AG04450 (cell line): ENCODE results near the gene MYO16. TPM values are rescaled to one million over a fixed set of nuclear protein-coding genes. Genes with fewer than 3 reads are reported as not detected.

Source experiments
- CTCF ChIA-PET: fragments of 300-600, 350-600 bp; formaldehyde crosslinking; extraction: SDS; loops from one replicate; lab custom pipeline; 2022; ENCODE audit warnings: antibody characterized with exemption, inconsistent platforms; lab: Charles Lee
- POLR2A ChIA-PET: fragments of 350-600 bp; formaldehyde crosslinking; extraction: SDS; loops from one replicate; lab custom pipeline; 2021; ENCODE audit warnings: antibody characterized with exemption, inconsistent platforms; lab: Yijun Ruan, JAX
- DNase-seq: peaks from one replicate; pipeline ENCODE4 v3.0.0-alpha.2; 2011; ENCODE audit warnings: low read depth, low spot score
- H3K27ac ChIP-seq: one replicate; pipeline ENCODE4 v1.5.1; 2012; ENCODE audit warnings: low read depth, low read length, control low read depth
- H3K27me3 ChIP-seq: one replicate; pipeline ENCODE4 v1.6.0; 2012; ENCODE audit warnings: low read length; ENCODE audit not compliant: control insufficient read depth, insufficient read depth
- H3K4me3 ChIP-seq: 2 replicates; pipeline ENCODE4 v1.5.1; 2011; ENCODE audit warnings: mild to moderate bottlenecking, low read depth, low read length, control low read depth
- H3K9me3 ChIP-seq: 2 replicates; pipeline ENCODE4 v1.5.1; 2012; ENCODE audit warnings: low read length; ENCODE audit not compliant: control insufficient read depth, insufficient read depth
- polyA plus RNA-seq: library from polyadenylated mRNA; depleted of rRNA; stranded (reverse); fragments of >200 nt; gene quantifications from 2 replicates; pipeline ENCODE4 v1.2.3, GENCODE V29; 2011
- TF ChIP-seq, protein P1 (sequence below): IDR thresholded peaks from 2 replicates; pipeline ENCODE4 v1.5.1; 2011; ENCODE audit warnings: low read depth, low read length, control low read depth, inconsistent platforms

Gene MYO16
- polyA plus RNA-seq, 1 experiment: 0.02 TPM

DNA sequence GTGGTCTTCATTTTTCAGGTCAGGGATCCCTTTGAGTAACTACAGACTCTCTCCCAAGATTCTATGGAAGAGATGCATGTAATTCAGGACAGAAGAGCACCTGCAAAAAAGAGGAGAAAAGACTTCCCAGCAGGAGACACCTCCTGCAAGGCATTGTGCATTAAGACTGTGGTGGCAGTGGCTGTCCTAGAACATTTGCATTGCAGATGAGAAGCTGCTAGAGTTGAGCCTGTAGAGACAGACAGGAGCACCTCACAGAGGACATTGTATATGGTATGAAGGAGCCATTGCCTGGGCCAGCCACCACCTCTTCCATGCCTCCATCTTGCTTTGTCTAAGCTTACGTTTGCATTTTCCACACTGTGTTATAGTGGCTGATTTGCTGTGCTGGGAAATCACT lies 11.2 kb upstream of the MYO16 start:
- CTCF ChIA-PET: no interaction called here
- no peak overlapping the region for H3K27ac ChIP-seq
- H3K27me3 ChIP-seq: no peaks in the 10 kb centered on the region
- no peak overlapping the region for H3K4me3 ChIP-seq
- no peak for DNase-seq
- TF ChIP-seq, protein P1, sequence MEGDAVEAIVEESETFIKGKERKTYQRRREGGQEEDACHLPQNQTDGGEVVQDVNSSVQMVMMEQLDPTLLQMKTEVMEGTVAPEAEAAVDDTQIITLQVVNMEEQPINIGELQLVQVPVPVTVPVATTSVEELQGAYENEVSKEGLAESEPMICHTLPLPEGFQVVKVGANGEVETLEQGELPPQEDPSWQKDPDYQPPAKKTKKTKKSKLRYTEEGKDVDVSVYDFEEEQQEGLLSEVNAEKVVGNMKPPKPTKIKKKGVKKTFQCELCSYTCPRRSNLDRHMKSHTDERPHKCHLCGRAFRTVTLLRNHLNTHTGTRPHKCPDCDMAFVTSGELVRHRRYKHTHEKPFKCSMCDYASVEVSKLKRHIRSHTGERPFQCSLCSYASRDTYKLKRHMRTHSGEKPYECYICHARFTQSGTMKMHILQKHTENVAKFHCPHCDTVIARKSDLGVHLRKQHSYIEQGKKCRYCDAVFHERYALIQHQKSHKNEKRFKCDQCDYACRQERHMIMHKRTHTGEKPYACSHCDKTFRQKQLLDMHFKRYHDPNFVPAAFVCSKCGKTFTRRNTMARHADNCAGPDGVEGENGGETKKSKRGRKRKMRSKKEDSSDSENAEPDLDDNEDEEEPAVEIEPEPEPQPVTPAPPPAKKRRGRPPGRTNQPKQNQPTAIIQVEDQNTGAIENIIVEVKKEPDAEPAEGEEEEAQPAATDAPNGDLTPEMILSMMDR: no peak
- POLR2A ChIA-PET: no interaction called here
- H3K9me3 ChIP-seq: 0 out of 2 replicates have a peak, but pooled peaks cover 2% of the 10 kb centered on the region

DNA sequence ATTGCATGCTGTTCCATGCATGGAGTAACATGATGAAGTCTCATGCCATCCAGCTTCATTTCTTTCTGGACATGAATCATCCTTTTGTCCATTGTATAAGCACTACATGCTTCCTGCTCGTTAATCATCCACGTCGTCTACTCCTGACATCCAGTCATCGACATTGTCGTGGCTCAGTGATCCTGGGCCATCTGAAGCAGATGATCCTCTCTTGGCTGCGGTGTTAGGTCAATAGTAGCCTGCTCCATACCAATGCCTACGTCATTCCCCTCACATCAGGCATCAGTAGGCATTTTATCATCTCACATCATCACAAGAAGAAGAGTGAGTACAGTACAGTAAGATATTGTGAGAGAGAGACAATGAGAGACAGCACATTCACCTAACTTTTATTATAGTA lies 7.9 kb upstream of the MYO16 start:
- POLR2A ChIA-PET: no interaction called here
- CTCF ChIA-PET: no interaction called here
- no peak for DNase-seq

DNA sequence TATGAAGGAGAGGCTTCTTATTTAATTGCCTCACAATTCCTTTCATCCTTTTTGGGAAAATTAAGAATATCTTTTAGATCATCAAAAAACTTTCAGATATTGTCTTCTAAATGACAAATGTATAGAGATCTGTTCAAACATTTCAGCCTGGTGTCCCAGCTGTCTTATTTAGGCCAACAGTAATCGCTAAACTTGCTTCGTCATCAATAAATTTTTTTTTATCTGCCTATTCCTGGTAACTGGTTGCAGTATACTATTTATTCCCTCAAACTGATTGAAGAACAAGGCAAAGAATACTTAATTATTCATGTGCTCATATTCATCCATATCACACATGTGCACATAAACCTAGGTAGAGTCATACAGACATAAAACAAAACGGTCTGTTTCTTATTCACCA lies 5.3 kb upstream of the MYO16 start:
- POLR2A ChIA-PET: no interaction called here
- 0 out of 2 replicates have a peak, but pooled peaks cover 2% of the 10 kb centered on the region for H3K9me3 ChIP-seq
- TF ChIP-seq, protein P1: no peak
- CTCF ChIA-PET: no interaction called here
- H3K27me3 ChIP-seq: no peaks in the 10 kb centered on the region
- H3K27ac ChIP-seq: no peak overlapping the region
- no peak overlapping the region for H3K4me3 ChIP-seq
- no peak for DNase-seq

More for the DNA sequence above, 7.9 kb upstream of the MYO16 start:
- H3K4me3 ChIP-seq: no peak overlapping the region
- H3K27ac ChIP-seq: no peak overlapping the region
- H3K27me3 ChIP-seq: no peaks in the 10 kb centered on the region
- TF ChIP-seq, protein P1: no peak
- 0 out of 2 replicates have a peak, but pooled peaks cover 2% of the 10 kb centered on the region for H3K9me3 ChIP-seq

DNA sequence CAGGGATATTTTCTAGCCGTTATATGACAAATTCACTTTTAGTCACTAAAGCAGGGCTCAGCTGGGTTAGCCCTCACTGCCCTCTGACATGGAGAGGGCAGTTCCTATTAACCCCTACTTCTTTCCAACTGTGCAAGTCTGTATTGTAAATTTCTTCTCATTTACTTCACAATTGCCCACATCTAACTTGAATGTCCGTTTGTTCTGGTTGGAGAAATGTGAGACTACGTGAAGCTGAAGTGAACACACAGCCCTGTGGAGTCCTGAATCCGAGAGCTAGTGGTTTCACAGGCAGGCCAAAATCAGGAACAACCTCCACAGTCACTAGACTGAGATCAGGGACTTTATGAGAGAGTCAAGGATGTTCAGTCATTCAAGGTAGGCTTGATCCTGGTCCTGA lies 4.4 kb upstream of the MYO16 start:
- Histone ChIP-seq H3K9me3 (peaks cover 6% of the 10 kb centered on the region; the same call in 1 of the 2 replicates), H3K27ac (no peak overlapping the region), H3K27me3 (no peaks in the 10 kb centered on the region), H3K4me3 (no peak overlapping the region)
- POLR2A ChIA-PET: no interaction called here
- TF ChIP-seq, protein P1: no peak
- CTCF ChIA-PET: no interaction called here
- no peak for DNase-seq

DNA sequence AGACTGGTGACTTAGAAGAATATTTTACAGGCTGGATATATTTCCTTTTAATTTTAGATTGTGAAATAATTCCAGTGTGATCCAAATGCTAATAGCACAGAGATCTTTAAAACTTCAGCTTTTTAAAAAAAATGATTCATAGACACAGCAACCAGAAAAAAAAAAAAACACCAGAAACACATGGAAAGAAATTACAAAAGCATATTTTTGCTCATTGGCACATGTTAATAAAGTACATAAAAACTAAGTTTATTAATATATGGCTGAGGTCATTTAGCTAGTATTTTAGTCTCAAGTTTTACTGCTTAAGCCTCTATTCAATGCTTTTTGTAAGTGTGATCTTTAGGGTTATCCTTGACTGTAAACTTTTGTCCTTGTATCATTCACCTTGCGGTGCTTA lies 577 bp downstream of the MYO16 start:
- TF ChIP-seq, protein P1: no peak
- no peak for DNase-seq
- CTCF ChIA-PET: interaction anchor here (1.0 kb wide), 1 partner anchor 350 kb away, joined by 4 read pairs; no protein-coding TSS in a partner anchor
- Histone ChIP-seq H3K27ac (no peak overlapping the region), H3K9me3 (peaks cover 7% of the 10 kb centered on the region; the same call in 1 of the 2 replicates), H3K4me3 (no peak overlapping the region), H3K27me3 (no peaks in the 10 kb centered on the region)
- POLR2A ChIA-PET: no interaction called here
